Activated T-helper 17 cell treated with anti-CD3 and anti-CD28 coated beads, Interleukin-2, amount 50 U/mL, for 72 hours (primary cell): ENCODE data around the gene PAQR5. TPM values are rescaled to one million over a fixed set of nuclear protein-coding genes. Genes with fewer than 3 reads are reported as not detected.

Experiments
- ATAC-seq: fragments of 150-1000 bp; cut with Tn5 transposase; replicated peaks from 2 replicates; pipeline ENCODE4 v1.10.0; 2021; ENCODE audit warnings: mild to moderate bottlenecking, moderate library complexity
- H3K27ac Mint-ChIP-seq: one replicate; pipeline ENCODE4 v1.8.0; 2022; ENCODE audit warnings: mixed read lengths
- H3K27me3 Mint-ChIP-seq: one replicate; pipeline ENCODE4 v1.8.0; 2022; ENCODE audit warnings: mixed read lengths
- H3K36me3 Mint-ChIP-seq: one replicate; pipeline ENCODE4 v1.8.0; 2022; ENCODE audit warnings: low read depth, mild to moderate bottlenecking, mixed read lengths
- H3K4me1 Mint-ChIP-seq: one replicate; pipeline ENCODE4 v1.8.0; 2022; ENCODE audit warnings: mixed read lengths
- H3K4me3 Mint-ChIP-seq: one replicate; pipeline ENCODE4 v1.8.0; 2022; ENCODE audit warnings: mild to moderate bottlenecking, mixed read lengths
- H3K9me3 Mint-ChIP-seq: one replicate; pipeline ENCODE4 v1.8.0; 2022; ENCODE audit warnings: mixed read lengths
- total RNA-seq, 2 donors: library from RNA; stranded (reverse); gene quantifications; one replicate each; pipeline ENCODE4 v1.2.3, GENCODE V29; 2022

Gene PAQR5
- total RNA-seq, 2 donors from 2014 or later, result not detected

DNA sequence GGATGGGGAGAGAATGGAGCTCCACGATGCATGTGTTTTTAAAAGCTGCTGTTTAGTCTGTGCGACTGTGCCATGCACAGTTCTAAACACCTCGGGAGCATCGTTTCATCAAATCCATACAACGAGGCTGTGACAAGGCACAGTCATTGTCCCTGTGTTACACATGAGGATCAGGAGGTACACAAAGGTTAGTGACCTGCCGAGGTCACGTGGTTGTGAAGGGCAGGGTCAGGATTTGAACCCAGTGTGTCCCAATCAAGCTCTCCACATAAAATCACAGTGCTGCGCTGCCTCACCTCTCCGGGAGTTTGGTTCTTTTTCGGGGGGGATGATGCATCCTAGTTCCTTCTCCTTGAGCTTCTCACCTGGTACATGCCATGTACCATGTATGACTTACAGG, 96.7 kb downstream of the PAQR5 start:
- no peak overlapping the region for H3K4me3 Mint-ChIP-seq
- ATAC-seq, result no peak
- H3K27me3 Mint-ChIP-seq, result peaks cover 6% of the 10 kb centered on the region
- H3K9me3 Mint-ChIP-seq, result no peaks in the 10 kb centered on the region
- H3K36me3 Mint-ChIP-seq, result no peaks in the 10 kb centered on the region
- peaks cover 5% of the 10 kb centered on the region for H3K4me1 Mint-ChIP-seq
- H3K27ac Mint-ChIP-seq, result no peak overlapping the region

DNA sequence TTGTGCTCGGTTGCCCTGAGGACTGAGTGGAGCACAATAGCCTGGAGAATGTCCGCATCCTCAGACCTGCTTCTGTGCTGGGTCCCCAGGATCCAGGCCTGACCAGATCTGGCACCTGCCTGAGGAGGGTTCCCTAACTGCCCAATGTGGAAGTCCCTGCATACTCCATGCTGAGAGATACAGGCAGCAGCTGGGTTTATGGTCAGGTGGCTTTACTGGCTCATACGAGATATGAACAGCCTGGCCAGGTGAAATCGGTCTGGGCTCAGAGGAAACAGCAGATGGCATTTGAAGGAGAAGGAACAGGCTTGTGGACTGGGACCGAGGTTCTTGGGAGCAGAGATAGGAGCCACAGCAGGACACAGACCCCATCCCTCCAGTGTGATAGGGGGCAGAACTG, 97.3 kb downstream of the PAQR5 start:
- Mint-ChIP-seq H3K36me3 (no peaks in the 10 kb centered on the region), H3K4me1 (peaks cover 5% of the 10 kb centered on the region), H3K9me3 (no peaks in the 10 kb centered on the region), H3K27ac (no peak overlapping the region), H3K27me3 (peaks cover 6% of the 10 kb centered on the region), H3K4me3 (no peak overlapping the region)
- no peak for ATAC-seq

DNA sequence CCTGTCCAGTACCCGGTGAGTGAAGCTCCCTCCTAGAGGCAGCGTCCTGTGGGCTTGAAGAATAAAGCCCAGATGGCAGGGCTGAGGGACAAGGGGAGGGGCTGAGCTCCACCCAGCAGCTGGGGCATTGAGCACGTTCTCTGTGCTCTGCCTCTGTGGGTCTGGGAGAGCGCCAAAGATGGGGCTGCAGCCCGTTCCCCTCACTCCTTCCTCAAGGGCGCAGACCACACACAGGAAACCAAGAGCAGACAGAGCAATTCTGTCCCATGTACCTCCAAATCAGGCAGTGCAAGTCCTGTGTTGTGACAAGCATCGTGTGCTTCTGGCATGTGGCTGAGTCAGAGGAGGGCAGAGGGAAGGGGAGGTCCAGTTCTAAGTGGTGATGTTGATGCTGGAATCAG, 99.8 kb downstream of the PAQR5 start:
- Mint-ChIP-seq H3K9me3 (no peaks in the 10 kb centered on the region), H3K36me3 (no peaks in the 10 kb centered on the region), H3K27me3 (no peaks in the 10 kb centered on the region), H3K4me1 (peaks cover 5% of the 10 kb centered on the region), H3K27ac (no peak overlapping the region), H3K4me3 (no peak overlapping the region)
- ATAC-seq, result no peak

DNA sequence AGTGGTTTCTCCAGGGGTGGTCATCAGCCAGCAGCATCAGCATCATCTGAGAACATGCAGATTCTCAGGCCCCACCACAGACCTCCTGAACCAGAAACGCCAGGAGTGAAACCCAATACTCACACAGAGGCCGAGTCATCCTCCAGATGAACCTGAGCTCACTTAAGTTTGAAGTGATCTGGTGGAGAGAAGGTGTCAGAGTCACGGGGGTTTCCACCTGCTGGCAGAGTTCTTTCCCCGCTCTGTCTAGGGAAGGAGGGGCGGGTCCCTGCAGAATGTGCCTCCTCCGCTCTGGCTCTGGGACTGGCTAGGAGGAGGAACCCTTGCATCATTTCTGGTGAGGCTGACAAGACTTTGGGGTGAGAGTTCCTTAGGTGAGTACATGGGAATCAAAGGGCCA, 102.1 kb downstream of the PAQR5 start:
- ATAC-seq, result peak; percentile 78
- H3K27ac Mint-ChIP-seq, result peak overlapping the region; percentile 75
- no peaks in the 10 kb centered on the region for H3K4me1 Mint-ChIP-seq
- no peaks in the 10 kb centered on the region for H3K9me3 Mint-ChIP-seq
- no peaks in the 10 kb centered on the region for H3K36me3 Mint-ChIP-seq
- no peaks in the 10 kb centered on the region for H3K27me3 Mint-ChIP-seq
- H3K4me3 Mint-ChIP-seq, result no peak overlapping the region

DNA sequence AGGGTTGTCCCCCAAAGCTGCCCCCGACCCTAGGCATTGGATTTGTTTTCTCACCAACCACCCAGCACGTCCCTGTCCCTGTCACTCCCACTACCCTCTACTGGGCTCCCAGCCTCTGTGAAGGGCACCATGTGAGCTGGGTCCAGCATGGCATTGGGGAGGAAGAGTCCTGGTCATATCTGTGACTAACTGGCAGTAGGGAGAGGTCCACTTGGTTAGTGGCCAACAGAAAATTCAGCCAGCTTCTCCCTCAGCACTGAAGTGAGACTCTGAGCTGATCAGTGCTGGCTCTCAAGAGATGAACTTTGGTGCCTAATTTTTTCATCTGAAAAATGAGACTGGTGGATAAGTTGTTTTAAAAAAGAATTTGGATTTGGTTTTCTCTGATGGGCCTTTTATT, 104.1 kb downstream of the PAQR5 start:
- Mint-ChIP-seq H3K27me3 (peaks cover 3% of the 10 kb centered on the region), H3K4me1 (no peaks in the 10 kb centered on the region), H3K9me3 (no peaks in the 10 kb centered on the region), H3K4me3 (no peak overlapping the region), H3K36me3 (no peaks in the 10 kb centered on the region), H3K27ac (no peak overlapping the region)
- no peak for ATAC-seq

DNA sequence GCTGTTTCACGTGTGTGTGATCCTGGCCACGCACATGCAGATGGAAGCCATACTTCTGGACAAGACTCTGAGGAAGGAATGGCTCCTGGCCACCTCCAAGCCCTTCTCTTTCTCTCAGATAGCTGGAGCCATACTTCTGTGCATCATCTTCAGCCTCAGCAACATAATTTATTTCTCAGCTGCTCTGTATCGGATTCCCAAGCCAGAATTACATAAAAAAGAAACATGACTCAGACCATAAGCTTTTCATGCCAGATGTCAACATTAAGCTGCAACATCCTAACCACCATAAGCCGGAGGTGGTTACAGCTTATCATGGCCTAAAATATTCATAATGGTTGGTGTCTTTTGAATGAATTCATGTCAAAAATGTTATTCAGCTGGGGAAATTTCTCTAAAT, 104.9 kb downstream of the PAQR5 start:
- no peak for ATAC-seq
- Mint-ChIP-seq H3K36me3 (no peaks in the 10 kb centered on the region), H3K4me3 (no peak overlapping the region), H3K27me3 (peaks cover 6% of the 10 kb centered on the region), H3K9me3 (no peaks in the 10 kb centered on the region), H3K27ac (no peak overlapping the region), H3K4me1 (no peaks in the 10 kb centered on the region)

DNA sequence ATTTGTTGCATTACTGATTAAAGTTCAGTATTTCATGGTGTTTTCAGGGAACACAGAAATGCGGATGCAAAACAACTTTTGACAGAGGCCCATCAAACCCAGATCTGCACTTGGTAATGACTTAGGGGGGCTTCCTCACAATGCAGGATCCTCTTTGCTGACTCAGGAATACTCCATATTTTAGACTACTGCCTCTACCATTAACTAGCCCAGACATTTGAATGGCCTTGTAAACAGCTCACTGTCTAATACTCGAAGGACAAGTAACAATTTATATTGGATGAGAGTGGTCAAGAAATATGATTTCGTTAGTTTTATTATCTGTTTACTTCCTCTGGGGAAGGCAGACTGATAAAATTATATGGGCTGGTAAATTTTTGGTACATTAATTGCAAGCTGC, 106.4 kb downstream of the PAQR5 start:
- Mint-ChIP-seq H3K4me1 (no peaks in the 10 kb centered on the region), H3K27me3 (peaks cover 6% of the 10 kb centered on the region), H3K36me3 (no peaks in the 10 kb centered on the region), H3K4me3 (no peak overlapping the region), H3K9me3 (no peaks in the 10 kb centered on the region), H3K27ac (no peak overlapping the region)
- ATAC-seq, result no peak

DNA sequence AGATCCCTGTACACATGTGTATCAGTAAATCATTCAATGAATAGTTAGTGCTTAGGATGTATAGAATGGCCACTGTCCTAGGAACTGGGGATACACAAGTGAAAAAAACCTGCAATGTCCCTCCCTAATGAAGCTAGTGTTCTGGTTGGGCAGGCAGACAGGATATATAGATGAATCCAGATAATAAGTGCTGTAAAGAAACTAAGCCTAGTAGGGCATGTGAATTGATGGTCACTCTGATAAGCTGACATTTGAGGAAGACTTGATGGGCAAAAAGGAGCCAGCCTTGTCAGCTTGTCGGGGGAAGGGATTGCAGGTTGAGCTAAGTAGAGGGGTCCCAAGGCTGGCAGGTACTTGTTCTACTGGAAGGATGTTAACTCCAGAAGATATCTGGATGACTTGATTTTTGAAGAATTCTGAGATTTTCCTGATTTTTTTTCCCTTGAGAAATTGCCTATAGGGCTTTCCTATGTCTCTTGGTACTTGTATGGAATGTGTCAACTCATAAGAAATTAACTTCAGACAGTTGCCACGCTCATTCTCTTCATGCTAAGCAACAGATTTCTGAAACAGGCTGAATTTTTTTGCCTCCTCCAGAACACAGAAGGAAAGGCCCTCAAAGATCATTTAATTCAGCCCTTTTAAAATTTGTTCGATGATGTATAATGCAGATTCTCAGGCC, 109.1 kb downstream of the PAQR5 start:
- ATAC-seq, result no peak
- Mint-ChIP-seq H3K4me1 (no peaks in the 10 kb centered on the region), H3K27ac (no peak overlapping the region), H3K36me3 (no peaks in the 10 kb centered on the region), H3K9me3 (no peaks in the 10 kb centered on the region), H3K4me3 (no peak overlapping the region), H3K27me3 (peaks cover 6% of the 10 kb centered on the region)

DNA sequence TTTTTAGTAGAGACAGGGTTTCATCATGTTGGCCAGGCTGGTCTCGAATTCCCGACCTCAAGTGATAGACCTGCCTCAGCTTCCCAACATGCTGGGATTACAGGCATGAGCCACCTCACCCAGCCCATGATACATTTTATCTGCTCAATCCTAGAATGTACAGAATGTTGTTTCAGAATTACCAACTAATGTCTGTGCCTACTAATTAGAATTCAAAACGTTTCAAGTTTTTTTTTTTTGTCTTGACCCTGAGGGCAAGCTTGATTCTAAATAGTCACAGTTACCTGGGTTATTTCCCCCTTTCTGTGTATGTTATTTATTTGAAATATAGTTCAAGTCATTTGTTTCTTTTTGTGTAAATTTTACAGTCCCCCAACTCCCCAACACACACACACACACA, 110.1 kb downstream of the PAQR5 start:
- Mint-ChIP-seq H3K36me3 (no peaks in the 10 kb centered on the region), H3K4me3 (no peak overlapping the region), H3K9me3 (no peaks in the 10 kb centered on the region), H3K27me3 (peaks cover 6% of the 10 kb centered on the region), H3K27ac (no peak overlapping the region), H3K4me1 (peaks cover 1% of the 10 kb centered on the region)
- ATAC-seq, result no peak

DNA sequence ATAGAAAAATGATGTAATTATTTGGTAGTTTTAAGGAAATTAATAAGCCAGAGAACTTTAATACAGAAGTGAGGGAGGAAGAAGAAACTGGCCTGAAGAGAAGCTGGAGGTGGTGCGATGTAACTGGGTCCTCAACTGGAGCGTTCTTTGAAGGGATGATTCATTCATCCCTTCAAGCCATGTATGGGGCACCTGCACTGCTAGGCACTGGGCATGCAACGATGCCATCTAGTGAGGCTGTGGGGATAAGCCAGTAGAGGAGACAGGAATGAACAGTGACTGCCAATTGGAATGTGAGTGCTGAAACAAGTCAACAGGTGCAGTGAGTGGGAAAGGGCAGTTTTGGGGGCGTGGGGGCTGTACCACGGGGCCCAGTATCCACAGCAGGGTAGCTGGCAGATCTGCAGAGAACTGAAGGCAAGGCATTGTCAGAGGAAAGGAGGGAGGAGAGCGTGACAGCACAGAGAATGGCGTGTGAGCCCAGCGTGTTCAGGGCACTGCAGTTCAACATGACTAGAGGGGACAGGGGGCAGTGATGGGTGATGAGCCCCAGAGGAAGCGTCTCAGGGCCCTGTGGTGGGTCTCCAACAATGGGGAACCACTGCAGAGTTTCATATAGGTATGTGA, 111.6 kb downstream of the PAQR5 start:
- H3K4me3 Mint-ChIP-seq, result no peak overlapping the region
- H3K27ac Mint-ChIP-seq, result no peak overlapping the region
- H3K27me3 Mint-ChIP-seq, result peaks cover 6% of the 10 kb centered on the region
- no peaks in the 10 kb centered on the region for H3K9me3 Mint-ChIP-seq
- H3K4me1 Mint-ChIP-seq, result peaks cover 5% of the 10 kb centered on the region
- peak; percentile 33 for ATAC-seq
- H3K36me3 Mint-ChIP-seq, result no peaks in the 10 kb centered on the region

DNA sequence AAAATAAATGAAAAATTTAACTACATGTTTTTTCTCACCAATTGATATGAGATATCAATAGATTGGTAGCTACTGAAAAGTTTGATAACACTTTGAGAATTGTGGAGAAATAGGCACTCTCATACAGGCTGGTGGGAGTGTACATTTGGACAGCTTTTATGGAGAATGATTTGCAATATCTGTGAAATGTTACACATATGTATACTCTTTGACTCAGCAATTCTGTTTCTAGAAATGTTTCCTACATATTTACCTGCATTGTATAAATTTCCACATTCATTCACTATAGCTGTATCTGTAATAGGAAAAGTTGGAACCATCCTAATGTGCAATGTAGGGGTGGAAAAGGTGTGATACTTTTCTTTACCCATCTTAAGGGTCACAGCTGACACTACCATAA, 113.6 kb downstream of the PAQR5 start:
- H3K27me3 Mint-ChIP-seq, result peaks cover 6% of the 10 kb centered on the region
- H3K4me1 Mint-ChIP-seq, result peaks cover 5% of the 10 kb centered on the region
- no peak overlapping the region for H3K4me3 Mint-ChIP-seq

DNA sequence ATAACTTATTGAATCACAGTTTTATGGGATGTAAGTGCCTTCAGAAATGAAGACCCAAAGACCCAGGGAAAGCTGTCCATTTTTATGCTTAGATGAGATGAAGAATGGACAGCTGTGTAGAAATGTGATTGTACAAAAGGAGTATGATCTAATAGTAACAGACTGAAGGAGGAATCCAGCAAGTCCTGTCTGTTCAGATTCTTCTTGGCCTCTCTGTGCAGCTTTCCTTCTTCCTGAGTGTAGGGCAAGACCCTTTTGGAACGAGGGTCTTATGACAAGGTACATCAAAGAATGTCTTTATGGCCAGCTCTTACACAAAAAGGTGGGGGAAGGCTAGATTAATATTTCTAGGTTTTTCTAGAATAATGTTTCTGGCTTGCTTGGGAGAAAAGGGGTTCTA, 114.0 kb downstream of the PAQR5 start:
- Mint-ChIP-seq H3K36me3 (peaks cover 4% of the 10 kb centered on the region), H3K4me1 (peaks cover 5% of the 10 kb centered on the region), H3K9me3 (no peaks in the 10 kb centered on the region), H3K4me3 (peak overlapping the region; percentile 80), H3K27ac (no peak overlapping the region), H3K27me3 (peaks cover 5% of the 10 kb centered on the region)
- no peak for ATAC-seq

More for the DNA sequence above, 113.6 kb downstream of the PAQR5 start:
- Mint-ChIP-seq H3K36me3 (peaks cover under 1% of the 10 kb centered on the region), H3K27ac (no peak overlapping the region), H3K9me3 (no peaks in the 10 kb centered on the region)
- ATAC-seq, result no peak

DNA sequence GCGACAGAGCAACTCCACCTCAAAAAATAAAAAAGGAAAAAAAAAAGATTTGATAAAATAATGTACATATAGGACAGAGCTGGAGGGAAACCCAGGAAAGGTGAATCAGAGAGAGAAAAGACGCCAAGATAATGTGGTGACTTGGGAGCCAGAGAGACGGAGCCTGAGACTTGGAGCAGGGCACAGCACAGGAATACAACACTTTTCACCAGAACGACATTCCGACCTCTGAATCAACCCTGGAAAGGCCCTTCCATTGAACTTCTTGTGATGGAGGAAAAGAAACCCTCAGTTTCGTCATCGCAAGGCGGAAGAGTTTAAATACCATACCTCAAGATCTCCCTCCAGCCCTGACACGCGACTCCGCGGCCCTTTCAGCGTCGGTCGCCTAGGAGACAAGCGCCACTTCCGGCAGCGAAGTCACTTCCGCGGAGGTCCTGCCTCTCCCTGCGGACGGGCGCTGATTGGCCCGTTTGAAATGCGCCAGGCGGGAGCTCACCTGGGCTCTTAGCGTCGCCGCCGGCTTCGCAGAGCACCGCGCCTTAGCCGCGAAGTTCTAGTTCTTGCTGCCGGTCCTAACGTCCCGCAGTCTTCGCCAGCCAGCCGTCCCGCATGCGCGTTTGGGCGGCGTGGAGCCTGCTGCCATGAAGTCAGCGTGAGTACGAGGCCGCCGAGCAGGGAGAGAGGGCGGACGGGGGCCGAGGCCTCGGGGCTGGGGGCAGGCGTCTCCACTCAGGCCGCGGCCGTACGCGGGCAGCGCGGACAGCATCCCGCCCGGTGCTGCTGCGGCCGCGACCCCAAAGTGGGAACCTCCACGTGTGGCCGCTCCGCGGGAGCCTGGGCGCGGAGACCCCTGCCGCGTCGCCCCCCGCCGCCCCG, 115.3 kb downstream of the PAQR5 start, which contains the start of gene KIF23:
KIF23 (plus strand) TSS at position 528 of the 879 bp plus-strand sequence; CDS start at position 645, 117 bp downstream.
- Mint-ChIP-seq H3K9me3 (no peaks in the 10 kb centered on the region), H3K4me1 (peaks cover 5% of the 10 kb centered on the region), H3K4me3 (peak within 1 kb of the TSS; percentile 80), H3K27ac (peak within 1 kb of the TSS; percentile 73), H3K27me3 (no peaks in the 10 kb centered on the region), H3K36me3 (peaks cover 12% of the 10 kb centered on the region)
- peak; percentile 99 for ATAC-seq

DNA sequence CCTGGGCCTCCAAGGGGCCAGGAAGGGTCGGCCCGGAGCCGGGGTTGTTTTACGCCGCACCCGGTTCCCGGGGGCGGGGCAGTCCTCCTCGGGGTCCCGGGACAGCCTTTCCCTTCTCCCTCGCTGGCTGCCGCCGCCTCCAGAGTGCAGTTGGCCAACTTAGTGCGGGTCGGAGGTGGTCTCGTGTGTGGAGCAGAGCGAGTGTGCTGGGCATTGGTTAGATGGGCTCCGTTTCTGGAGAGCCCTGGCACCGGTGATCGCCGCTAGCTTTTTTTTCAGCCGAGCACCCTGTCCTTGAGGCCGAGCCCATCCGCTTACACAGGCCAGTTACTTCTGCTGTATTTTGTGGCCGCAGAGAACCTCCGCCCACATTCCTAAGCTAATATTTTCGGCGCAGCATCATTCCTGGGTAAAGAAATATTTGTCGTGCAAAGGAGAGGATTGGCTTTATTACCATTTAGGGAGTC, 116.0 kb downstream of the PAQR5 start:
- H3K36me3 Mint-ChIP-seq, result peaks cover 18% of the 10 kb centered on the region
- H3K4me3 Mint-ChIP-seq, result peak overlapping the region; percentile 80
- H3K4me1 Mint-ChIP-seq, result peaks cover 5% of the 10 kb centered on the region
- peak; percentile 20 for ATAC-seq
- H3K27me3 Mint-ChIP-seq, result no peaks in the 10 kb centered on the region
- no peaks in the 10 kb centered on the region for H3K9me3 Mint-ChIP-seq
- H3K27ac Mint-ChIP-seq, result no peak overlapping the region
